HG03520 (cell line): ENCODE results near the gene EXOC1L.
"Not testable (repeated sequence)": the region's sequence is repeated elsewhere in the genome, so short reads cannot be mapped to it uniquely, and the experiment has no call there.

Experiments used
- ATAC-seq: cut with Tn5 transposase; IDR thresholded peaks from one replicate; pipeline ENCODE4 v1.9.1; 2021; ENCODE audit warnings: mild to moderate bottlenecking, moderate library complexity; ENCODE audit not compliant: unreplicated experiment

EXOC1L gene

GRCh38 chr4:55837903-55838302, 18.3 kb downstream of the EXOC1L start:
- no peak for ATAC-seq

DNA sequence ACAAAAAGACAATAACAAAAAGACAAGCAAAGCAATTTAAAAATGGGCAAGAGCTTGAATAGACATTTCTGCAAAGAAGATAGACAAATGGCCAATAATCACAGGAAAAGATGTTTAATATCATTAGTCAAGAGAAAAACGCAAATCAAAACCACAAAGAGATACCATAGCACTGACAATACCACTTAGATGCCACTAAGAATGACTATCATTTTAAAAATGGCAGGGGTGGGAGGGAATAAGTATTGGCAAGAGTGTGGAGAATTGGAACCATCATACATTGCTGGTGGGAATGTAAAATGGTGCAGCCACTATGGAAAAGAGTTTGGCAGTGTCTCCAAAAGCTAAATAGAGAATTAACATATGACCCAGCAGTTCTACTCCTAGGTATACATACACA, 18.8 kb downstream of the EXOC1L start:
- no peak for ATAC-seq

DNA sequence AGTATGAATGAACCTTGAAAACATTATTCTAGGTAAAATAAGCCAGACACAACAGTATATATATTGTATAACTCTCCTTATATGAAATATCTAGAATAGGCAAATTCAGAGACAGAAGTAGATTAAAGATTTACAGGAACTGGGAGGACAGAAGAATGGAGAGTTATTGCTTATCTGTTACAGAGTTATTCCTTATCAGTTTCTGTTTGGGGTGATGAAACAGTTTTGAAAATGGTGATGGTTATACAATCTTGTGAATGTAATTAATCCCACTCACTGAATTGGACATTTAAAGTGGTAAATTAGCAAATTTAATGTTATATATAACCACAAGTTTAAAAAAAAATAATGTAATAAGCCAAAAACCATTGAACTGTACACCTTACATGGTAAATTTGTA, 19.4 kb downstream of the EXOC1L start:
- no peak for ATAC-seq

DNA sequence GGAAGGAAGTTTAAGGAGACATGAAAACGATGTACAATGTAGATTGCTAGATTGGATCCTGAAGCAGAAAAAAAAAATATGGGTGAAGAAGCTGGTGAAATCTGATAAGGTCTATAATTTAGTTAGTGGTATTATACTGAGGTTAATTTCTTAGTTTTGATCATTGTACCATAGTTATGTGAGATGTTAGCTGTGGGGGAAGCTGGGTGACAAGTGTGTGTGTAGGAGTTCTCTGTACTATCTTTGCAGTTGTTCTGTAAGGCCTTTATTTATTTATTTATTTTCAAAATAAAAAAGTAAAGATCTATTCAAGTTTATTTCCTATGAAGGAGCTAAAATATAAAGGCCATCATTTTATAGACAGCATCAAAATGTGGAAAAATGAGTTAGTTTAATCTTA, 21.4 kb downstream of the EXOC1L start:
- no peak for ATAC-seq

DNA sequence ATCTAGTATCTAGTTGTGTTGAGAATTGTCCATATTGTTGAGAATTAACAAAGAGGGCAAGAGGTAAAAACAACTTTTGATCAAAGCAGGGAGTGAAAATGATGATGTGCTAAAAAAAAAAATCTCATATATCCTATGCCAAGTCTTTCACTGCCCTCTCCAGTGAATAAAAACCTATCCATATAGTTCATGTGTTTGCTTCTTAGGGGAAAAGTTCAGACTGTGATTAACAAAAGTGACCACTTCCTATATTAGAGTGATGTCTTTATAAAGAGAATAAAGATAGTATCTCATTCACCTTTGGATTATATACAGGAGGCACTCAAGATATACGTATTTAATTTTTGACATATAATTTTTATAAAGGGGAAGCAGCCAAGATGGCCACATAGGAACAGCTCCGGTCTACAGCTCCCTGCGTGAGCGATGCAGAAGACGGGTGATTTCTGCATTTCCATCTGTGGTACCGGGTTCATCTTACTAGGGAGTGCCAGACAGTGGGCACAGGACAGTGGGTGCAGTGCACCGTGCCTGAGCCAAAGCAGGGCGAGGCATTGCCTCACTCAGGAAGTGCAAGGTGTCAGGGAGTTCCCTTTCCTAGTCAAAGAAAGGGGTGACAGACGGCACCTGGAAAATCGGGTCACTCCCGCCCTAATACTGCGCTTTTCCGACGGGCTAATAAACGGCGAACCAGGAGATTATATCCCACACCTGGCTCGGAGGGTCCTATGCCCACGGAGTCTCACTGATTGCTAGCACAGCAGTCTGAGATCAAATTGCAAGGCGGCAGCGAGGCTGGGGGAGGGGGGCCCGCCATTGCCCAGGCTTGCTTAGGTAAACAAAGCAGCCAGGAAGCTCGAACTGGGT, 22.0 kb downstream of the EXOC1L start:
- not testable (repeated sequence) for ATAC-seq

DNA sequence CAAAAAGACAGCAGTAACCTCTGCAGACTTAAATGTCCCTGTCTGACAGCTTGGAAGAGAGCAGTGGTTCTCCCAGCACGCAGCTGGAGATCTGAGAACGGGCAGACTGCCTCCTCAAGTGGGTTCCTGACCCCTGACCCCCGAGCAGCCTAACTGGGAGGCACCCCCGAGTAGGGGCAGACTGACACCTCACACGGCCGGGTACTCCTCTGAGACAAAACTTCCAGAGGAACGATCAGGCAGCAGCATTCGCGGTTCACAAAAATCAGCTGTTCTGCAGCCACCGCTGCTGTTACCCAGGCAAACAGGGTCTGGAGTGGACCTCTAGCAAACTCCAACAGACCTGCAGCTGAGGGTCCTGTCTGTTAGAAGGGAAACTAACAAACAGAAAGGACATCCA, 22.7 kb downstream of the EXOC1L start:
- ATAC-seq, result not testable (repeated sequence)

GRCh38 chr4:55849724-55850123, 30.1 kb downstream of the EXOC1L start:
- ATAC-seq, result no peak

DNA sequence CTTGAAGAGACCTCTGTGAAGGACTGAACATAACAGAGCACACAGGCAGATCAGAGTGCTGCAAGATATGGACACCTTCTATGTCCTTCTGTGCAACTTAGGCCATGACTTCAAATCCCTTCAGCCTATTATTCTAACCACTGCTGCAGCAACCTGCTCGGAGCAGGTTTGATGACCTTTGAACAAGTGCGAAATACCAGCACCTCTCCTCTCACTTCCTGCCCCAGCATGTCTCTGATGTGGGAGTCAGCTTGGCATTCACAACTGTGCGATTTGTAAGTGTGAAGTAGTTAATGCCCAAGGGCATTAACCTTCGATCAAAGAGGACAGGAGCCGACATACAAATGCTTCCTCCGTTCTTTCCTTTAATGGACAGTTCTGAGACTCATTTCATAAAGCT, 32.3 kb downstream of the EXOC1L start:
- no peak for ATAC-seq

DNA sequence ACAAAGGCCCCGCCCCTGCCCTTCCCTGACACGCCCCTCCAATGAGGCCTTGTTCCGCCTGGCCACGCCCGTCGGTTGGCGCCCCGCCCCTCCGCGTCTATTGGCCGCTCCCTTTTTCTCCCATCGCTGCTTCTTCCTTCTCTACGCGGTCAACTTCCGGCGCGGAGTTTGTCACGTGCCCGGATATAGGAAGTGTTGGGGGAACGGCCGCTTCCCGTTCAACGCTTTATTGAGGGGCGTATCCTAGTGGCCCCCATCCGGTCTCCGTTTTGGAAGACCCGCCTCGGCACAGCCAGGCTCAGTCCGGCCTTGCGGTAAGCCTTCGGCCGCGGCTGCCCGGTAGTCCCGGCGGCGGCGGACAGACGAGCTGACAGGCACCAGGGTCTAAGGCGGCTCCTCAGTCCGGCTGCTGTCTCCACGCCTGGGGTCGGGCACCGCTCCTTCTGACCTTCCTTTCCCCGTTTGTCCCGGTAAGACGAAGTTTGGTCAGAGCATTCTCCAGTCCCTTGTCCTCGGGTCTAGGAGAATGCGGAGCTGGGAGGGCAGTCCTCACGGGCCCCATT, 34.0 kb downstream of the EXOC1L start, which contains the start of gene EXOC1:
Gene EXOC1 (plus strand): TSS at position 165 of the 563 bp plus-strand sequence. CDS start 4,676 bp downstream, outside the sequence.
- peak; percentile 97 for ATAC-seq

GRCh38 chr4:55854129-55854528, 34.5 kb downstream of the EXOC1L start:
- ATAC-seq, result no peak

DNA sequence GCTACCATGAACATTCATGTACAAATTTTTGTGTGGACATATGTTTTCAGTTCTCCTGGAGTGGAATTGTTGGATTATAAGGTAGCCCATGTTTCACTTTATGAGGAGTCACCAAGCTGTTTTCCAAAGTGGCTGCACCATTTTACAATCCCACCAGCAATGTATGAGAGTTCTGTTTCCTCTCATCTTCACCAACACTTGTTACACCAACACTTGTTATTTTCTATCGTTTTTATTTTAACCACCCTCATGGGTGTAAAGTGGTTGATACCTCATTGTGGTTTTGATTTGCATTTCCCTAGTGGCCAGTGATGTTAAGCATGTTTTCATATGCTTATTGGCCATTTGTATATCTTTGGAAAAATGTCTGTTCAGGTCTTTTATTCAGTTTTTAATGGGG, 38.0 kb downstream of the EXOC1L start:
- no peak for ATAC-seq

- no peak for ATAC-seq
These were observed 40.1 kb downstream of the EXOC1L start for GRCh38 chr4:55859711-55860110.

- no peak for ATAC-seq
These were observed 45.1 kb downstream of the EXOC1L start for GRCh38 chr4:55864577-55865223.

- no peak for ATAC-seq
These were observed 45.7 kb downstream of the EXOC1L start for GRCh38 chr4:55865228-55865806.

- peak; percentile 72 for ATAC-seq
These were observed 46.8 kb downstream of the EXOC1L start for GRCh38 chr4:55866290-55866907.

- peak; percentile 87 for ATAC-seq
These were observed 47.5 kb downstream of the EXOC1L start for GRCh38 chr4:55866973-55867574.

- no peak for ATAC-seq
These were observed 49.0 kb downstream of the EXOC1L start for GRCh38 chr4:55868581-55869090.

DNA sequence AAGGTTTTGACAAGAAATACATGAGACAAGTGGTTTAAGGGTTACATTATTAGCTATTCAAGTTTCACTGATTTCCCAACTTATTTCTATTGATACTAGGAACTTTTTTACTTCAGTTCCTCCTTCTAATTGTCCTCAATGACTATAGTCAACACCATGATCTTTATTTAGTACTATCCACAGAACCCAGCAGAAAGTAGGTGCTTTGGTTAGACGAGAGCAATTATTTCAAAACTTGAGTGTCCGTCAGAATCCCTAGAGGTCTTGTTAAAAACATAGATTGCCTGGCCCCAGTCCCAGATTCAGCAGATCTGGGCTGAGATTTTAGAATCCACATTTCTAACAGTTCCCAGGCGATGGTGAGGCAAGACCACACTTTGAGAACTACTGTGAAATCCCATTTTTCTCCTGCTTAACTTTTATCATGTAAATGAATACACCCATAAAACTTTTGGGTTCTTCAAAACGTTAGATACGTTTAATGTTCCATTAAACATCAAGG, 51.8 kb downstream of the EXOC1L start:
- ATAC-seq, result no peak

DNA sequence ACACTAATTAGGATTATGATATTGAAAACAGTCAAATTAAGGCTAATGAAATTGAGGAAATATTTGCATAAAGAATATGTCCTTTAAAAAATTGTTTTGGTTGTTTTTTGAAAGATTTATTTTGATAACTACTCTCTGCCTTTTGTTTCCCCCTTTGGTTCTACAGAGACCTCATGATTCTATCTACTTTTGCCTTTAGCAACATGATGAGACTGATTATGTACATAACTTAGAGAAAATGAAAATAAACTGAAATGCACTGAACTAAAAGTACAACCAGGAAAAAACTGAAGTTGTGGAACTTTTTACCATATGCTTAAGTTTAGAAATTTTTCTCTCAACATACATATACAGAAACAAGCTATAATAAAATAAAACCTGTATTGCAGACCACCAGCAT, 55.2 kb downstream of the EXOC1L start:
- ATAC-seq, result no peak

DNA sequence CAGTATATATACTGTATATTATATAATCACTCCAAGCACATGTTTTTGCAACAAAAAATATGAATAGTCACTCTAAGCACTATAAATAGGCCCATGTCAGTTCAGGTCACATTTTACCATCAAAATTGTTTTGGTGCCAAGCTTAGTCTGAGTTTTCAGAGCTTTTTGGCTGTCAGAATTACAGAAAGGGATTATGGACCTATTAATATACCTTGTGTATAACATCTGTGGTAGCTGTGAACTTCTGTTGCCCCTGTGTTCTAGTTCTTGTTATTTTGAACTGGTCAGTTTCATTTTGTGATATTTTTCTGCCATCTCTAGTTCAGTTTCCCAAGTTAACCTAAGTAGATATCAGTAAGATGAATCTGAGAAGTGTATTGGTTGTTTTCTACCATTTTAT, 56.8 kb downstream of the EXOC1L start:
- no peak for ATAC-seq
